OCI-LY7 (cell line): Measurements from ENCODE around the gene RIIAD1.

ENCODE experiments used
- CTCF ChIP-seq: fragments of 200-600 bp; sonication (generic); conservative IDR thresholded peaks from 2 replicates; pipeline ENCODE4 v1.5.1; 2014; ENCODE audit warnings: mild to moderate bottlenecking, antibody characterized with exemption, low read length, moderate library complexity, mixed read lengths
- EZH2phosphoT487 ChIP-seq: fragments of 200-600 bp; sonication (generic); IDR thresholded peaks from 2 replicates; pipeline ENCODE4 v1.6.1; 2018; ENCODE audit warnings: low read depth, borderline replicate concordance, mild to moderate bottlenecking, mixed run types, antibody characterized with exemption, low read length, moderate library complexity, mixed read lengths

GRCh38 chr1:151673407-151673806 is 47.9 kb upstream of the RIIAD1 start:
- no peak for TF ChIP-seq CTCF
- no peak for TF ChIP-seq EZH2phosphoT487
